GM19438 (cell line): ENCODE results near the gene BNIP5.

Source experiments
- ATAC-seq: cut with Tn5 transposase; IDR thresholded peaks from one replicate; pipeline ENCODE4 v1.9.1; 2021; ENCODE audit warnings: low read depth; ENCODE audit not compliant: unreplicated experiment

The BNIP5 gene

GRCh38 chr6:36336779-36337241, at the start of gene BNIP5:
Gene BNIP5, minus strand, starts transcription at chr6:36336888. Its CDS starts 6,198 bp downstream, at chr6:36330690.
- no peak for ATAC-seq

- no peak for ATAC-seq
Observed at GRCh38 chr6:36384095-36384494, 47.4 kb upstream of the BNIP5 start.

- no peak for ATAC-seq
Observed at GRCh38 chr6:36383606-36384005, 46.9 kb upstream of the BNIP5 start.

GRCh38 chr6:36382976-36383375, 46.3 kb upstream of the BNIP5 start:
- ATAC-seq = no peak

GRCh38 chr6:36381502-36382389, 45.1 kb upstream of the BNIP5 start:
- no peak for ATAC-seq

GRCh38 chr6:36380166-36380565, 43.5 kb upstream of the BNIP5 start:
- no peak for ATAC-seq

- no peak for ATAC-seq
Observed at GRCh38 chr6:36378936-36379335, 42.2 kb upstream of the BNIP5 start.

- ATAC-seq = no peak
Observed at GRCh38 chr6:36378243-36378920, 41.7 kb upstream of the BNIP5 start.

GRCh38 chr6:36377594-36377993, 40.9 kb upstream of the BNIP5 start:
- no peak for ATAC-seq

GRCh38 chr6:36376742-36377141, 40.1 kb upstream of the BNIP5 start:
- no peak for ATAC-seq

- no peak for ATAC-seq
Observed at GRCh38 chr6:36376183-36376582, 39.5 kb upstream of the BNIP5 start.

GRCh38 chr6:36375644-36376155, 39.0 kb upstream of the BNIP5 start:
- no peak for ATAC-seq

- ATAC-seq = no peak
Observed at GRCh38 chr6:36374972-36375371, 38.3 kb upstream of the BNIP5 start.

GRCh38 chr6:36374194-36374593, 37.5 kb upstream of the BNIP5 start:
- no peak for ATAC-seq

GRCh38 chr6:36373368-36374019, 36.8 kb upstream of the BNIP5 start:
- ATAC-seq = no peak

GRCh38 chr6:36372088-36372487, 35.4 kb upstream of the BNIP5 start:
- no peak for ATAC-seq

- ATAC-seq = no peak
Observed at GRCh38 chr6:36371211-36371610, 34.5 kb upstream of the BNIP5 start.

GRCh38 chr6:36370638-36371037, 34.0 kb upstream of the BNIP5 start:
- no peak for ATAC-seq

GRCh38 chr6:36368921-36369865, 32.5 kb upstream of the BNIP5 start:
- no peak for ATAC-seq

- ATAC-seq = no peak
Observed at GRCh38 chr6:36368421-36368820, 31.7 kb upstream of the BNIP5 start.
